GM23248 (cell line): ENCODE measurements around the gene ZBTB4.

ENCODE experiments used
- EZH2 ChIP-seq: fragments of 200-600 bp; sonication (generic); IDR thresholded peaks from 2 replicates; pipeline ENCODE4 v1.6.1; 2018; ENCODE audit warnings: antibody characterized with exemption, mild to moderate bottlenecking; ENCODE audit not compliant: insufficient read depth, poor library complexity, severe bottlenecking
- EZH2phosphoT487 ChIP-seq: fragments of 200-600 bp; sonication (generic); IDR thresholded peaks from 2 replicates; pipeline ENCODE4 v1.6.1; 2018; ENCODE audit warnings: antibody characterized with exemption, moderate library complexity, mild to moderate bottlenecking, low read depth; ENCODE audit not compliant: insufficient read depth

DNA sequence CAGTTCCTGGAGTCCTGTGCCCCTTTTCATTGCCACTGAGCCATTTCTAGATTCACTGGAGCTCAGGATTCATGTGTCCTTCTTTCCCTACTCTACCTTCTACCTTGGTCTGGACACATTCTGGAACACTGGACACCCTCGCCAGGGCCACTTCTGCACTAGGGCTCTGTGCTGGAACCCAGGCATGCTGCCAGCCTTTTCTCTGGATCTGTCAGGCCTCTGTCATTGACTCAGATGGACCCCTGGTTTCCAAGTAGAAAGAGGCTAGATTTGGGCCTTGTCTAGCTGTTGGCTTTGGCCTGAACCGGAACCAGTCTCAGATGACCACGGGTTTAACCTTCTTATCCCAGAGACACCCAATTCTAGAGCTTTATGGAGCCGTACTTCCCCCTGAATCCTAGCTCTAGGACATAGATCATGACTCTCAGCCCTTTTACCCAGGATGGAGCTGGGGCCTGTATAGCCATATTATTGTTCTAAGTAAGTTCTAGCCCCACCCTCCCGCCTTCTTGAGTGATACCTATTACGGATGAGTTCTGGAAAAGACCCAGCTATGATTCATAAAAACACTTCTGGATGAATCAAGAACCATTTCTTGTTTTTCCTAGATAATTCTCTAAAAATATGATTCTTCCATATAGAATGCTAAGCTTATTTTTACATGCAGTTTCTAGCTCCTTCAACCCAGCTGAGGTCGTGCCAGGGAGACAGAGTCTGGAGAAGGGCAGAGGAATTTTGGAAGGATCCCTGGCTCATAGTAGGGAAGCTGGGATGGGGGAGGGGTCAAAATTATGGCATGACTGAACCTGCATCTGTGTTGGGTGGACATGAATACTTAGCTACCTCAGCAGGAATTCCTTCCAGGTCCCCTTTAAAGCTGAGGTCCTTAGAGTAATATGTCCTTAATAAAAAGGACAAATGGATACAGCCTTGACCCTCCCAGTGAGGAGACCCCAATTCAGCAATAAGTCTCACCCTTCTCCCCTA is 35.6 kb downstream of the ZBTB4 start:
- TF ChIP-seq EZH2phosphoT487 (no peak), EZH2 (no peak)
